GM12864 (cell line): Measurements from ENCODE around the gene SMAD9.

ENCODE experiments used
- DNase-seq: peaks from one replicate; pipeline ENCODE4 v3.0.0-alpha.2; 2011; ENCODE audit warnings: low read depth
- H3K4me3 ChIP-seq: 2 replicates; pipeline ENCODE4 v1.5.1; 2011; ENCODE audit warnings: mild to moderate bottlenecking, low read depth, low read length, control low read depth
- CTCF ChIP-seq: IDR thresholded peaks from 2 replicates; pipeline ENCODE4 v1.5.1; 2011; ENCODE audit warnings: low read depth, mild to moderate bottlenecking, moderate library complexity, low read length, control low read depth, inconsistent platforms; ENCODE audit errors: missing control alignments

SMAD9 gene

GRCh38 chr13:36814465-36814864 lies 105.6 kb downstream of the SMAD9 start:
- DNase-seq: no peak
- no peak overlapping the region for H3K4me3 ChIP-seq
- TF ChIP-seq CTCF: no peak

- H3K4me3 ChIP-seq: no peak overlapping the region
- no peak for DNase-seq
- TF ChIP-seq CTCF: no peak
Measured at GRCh38 chr13:36813225-36813624, 106.8 kb downstream of the SMAD9 start.

- H3K4me3 ChIP-seq: no peak overlapping the region
- no peak for TF ChIP-seq CTCF
- no peak for DNase-seq
Measured at GRCh38 chr13:36807616-36808015, 112.4 kb downstream of the SMAD9 start.

- TF ChIP-seq CTCF: no peak
- no peak overlapping the region for H3K4me3 ChIP-seq
- DNase-seq: no peak
Measured at GRCh38 chr13:36806102-36806501, 113.9 kb downstream of the SMAD9 start.

GRCh38 chr13:36804588-36804987 lies 115.5 kb downstream of the SMAD9 start:
- DNase-seq: no peak
- H3K4me3 ChIP-seq: no peak overlapping the region
- TF ChIP-seq CTCF: no peak

- no peak for DNase-seq
- TF ChIP-seq CTCF: no peak
- H3K4me3 ChIP-seq: no peak overlapping the region
Measured at GRCh38 chr13:36801035-36801434, 119.0 kb downstream of the SMAD9 start.

- H3K4me3 ChIP-seq: no peak overlapping the region
- no peak for DNase-seq
Measured at GRCh38 chr13:36796052-36796451, 124.0 kb downstream of the SMAD9 start.

More at GRCh38 chr13:36796052-36796451, 124.0 kb downstream of the SMAD9 start:
- TF ChIP-seq CTCF: no peak
